ENCODE data around the gene LYZL6. TPM values are rescaled to one million over a fixed set of nuclear protein-coding genes. Genes with fewer than 3 reads are reported as not detected.
"Not testable (repeated sequence)": the region's sequence is repeated elsewhere in the genome, so short reads cannot be mapped to it uniquely, and the experiment has no call there.

Gene LYZL6
- total RNA-seq, 1 donor from 2014 or later: not detected

GRCh38 chr17:35900708-35901480, 42.6 kb downstream of the LYZL6 start:
- H3K9me3 Mint-ChIP-seq: peaks cover 8% of the 10 kb centered on the region
- DNase-seq (ENCODE audit: extremely low spot score, unreplicated experiment): no peak
- peak overlapping the region; percentile 34 for H3K4me3 Mint-ChIP-seq
- no peak for TF ChIP-seq CTCF (conservative IDR thresholded peaks at IDR 0.05)
- H3K36me3 Mint-ChIP-seq: no peaks in the 10 kb centered on the region
- H3K27me3 Mint-ChIP-seq: peaks cover 3% of the 10 kb centered on the region
- peaks cover 28% of the 10 kb centered on the region for H3K4me1 Mint-ChIP-seq (ENCODE audit: unreplicated experiment)
- H3K27ac Mint-ChIP-seq: peak overlapping the region; percentile 70

- peaks cover 28% of the 10 kb centered on the region for H3K4me1 Mint-ChIP-seq (ENCODE audit: unreplicated experiment)
- H3K9me3 Mint-ChIP-seq: peaks cover 5% of the 10 kb centered on the region
- H3K27me3 Mint-ChIP-seq: peaks cover 3% of the 10 kb centered on the region
- peak overlapping the region; percentile 70 for H3K27ac Mint-ChIP-seq
- no peaks in the 10 kb centered on the region for H3K36me3 Mint-ChIP-seq
- no peak for TF ChIP-seq CTCF (conservative IDR thresholded peaks at IDR 0.05)
- DNase-seq (ENCODE audit: extremely low spot score, unreplicated experiment): no peak
- peak overlapping the region; percentile 34 for H3K4me3 Mint-ChIP-seq
These were observed 43.2 kb downstream of the LYZL6 start for GRCh38 chr17:35900280-35900679.

GRCh38 chr17:35898283-35899070, 45.0 kb downstream of the LYZL6 start:
- Mint-ChIP-seq H3K27me3 (peaks cover 3% of the 10 kb centered on the region), H3K4me3 (no peak overlapping the region), H3K4me1 (ENCODE audit: unreplicated experiment) (peaks cover 34% of the 10 kb centered on the region), H3K9me3 (no peaks in the 10 kb centered on the region), H3K27ac (no peak overlapping the region), H3K36me3 (no peaks in the 10 kb centered on the region)
- no peak for TF ChIP-seq CTCF (conservative IDR thresholded peaks at IDR 0.05)
- no peak for DNase-seq (ENCODE audit: extremely low spot score, unreplicated experiment)

DNA sequence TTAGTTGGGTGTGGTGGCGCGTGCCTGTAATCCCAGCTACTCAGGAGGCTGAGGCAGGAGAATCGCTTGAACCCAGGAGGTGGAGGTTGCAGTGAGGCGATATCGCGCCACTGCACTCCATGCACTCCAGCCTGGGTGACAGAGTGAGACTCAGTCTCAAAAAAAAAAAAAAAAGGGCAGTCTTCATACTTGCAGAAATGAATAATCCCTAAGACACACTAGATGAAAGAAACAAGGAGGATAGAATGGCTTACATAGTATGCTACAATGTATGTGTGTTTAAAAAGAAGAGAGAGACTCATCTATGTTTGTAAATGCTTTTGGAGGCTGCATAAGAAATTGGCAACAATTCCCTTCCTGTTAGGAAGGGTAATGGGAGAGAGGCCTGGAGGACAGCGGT, 45.7 kb downstream of the LYZL6 start:
- not testable (repeated sequence) for H3K36me3 Mint-ChIP-seq; DNase-seq (ENCODE audit: extremely low spot score, unreplicated experiment); H3K4me3 Mint-ChIP-seq; H3K27me3 Mint-ChIP-seq; H3K9me3 Mint-ChIP-seq
- Mint-ChIP-seq H3K27ac (peak overlapping the region; percentile 41), H3K4me1 (ENCODE audit: unreplicated experiment) (peaks cover 27% of the 10 kb centered on the region)

GRCh38 chr17:35895636-35896587, 47.6 kb downstream of the LYZL6 start:
- Mint-ChIP-seq H3K36me3 (no peaks in the 10 kb centered on the region), H3K4me3 (no peak overlapping the region), H3K27ac (no peak overlapping the region), H3K4me1 (ENCODE audit: unreplicated experiment) (peaks cover 30% of the 10 kb centered on the region), H3K27me3 (peaks cover 3% of the 10 kb centered on the region), H3K9me3 (no peaks in the 10 kb centered on the region)
- DNase-seq (ENCODE audit: extremely low spot score, unreplicated experiment): no peak
- TF ChIP-seq CTCF (conservative IDR thresholded peaks at IDR 0.05): no peak
